MCF 10A (cell line): Measurements from ENCODE around the gene PRPF8. TPM values are rescaled to one million over a fixed set of nuclear protein-coding genes. Genes with fewer than 3 reads are reported as not detected.

Experiments
- BruUV-seq: library from RNA; stranded (reverse); fragments of 400-500 nt; replicated peaks from 2 replicates; lab custom pipeline; 2021; lab: Mats Ljungman, UMichigan
- CTCF ChIA-PET: fragments of 300-600 bp; sonication (Branson Sonifier 250); formaldehyde crosslinking; extraction: SDS; loops from one replicate; lab custom pipeline; 2021; ENCODE audit warnings: antibody characterized with exemption, inconsistent platforms; lab: Yijun Ruan, JAX
- POLR2A ChIA-PET: fragments of 300-600, 350-650 bp; sonication (Branson Sonifier 250); formaldehyde crosslinking; extraction: SDS; loops from one replicate; lab custom pipeline; 2020; ENCODE audit warnings: antibody characterized with exemption, inconsistent platforms; lab: Yijun Ruan, JAX
- DNase-seq: peaks from one replicate; pipeline ENCODE4 v3.0.0-alpha.2; 2018; ENCODE audit not compliant: unreplicated experiment
- H3K27ac Mint-ChIP-seq: one replicate; pipeline ENCODE4 v1.8.0; 2022; ENCODE audit warnings: mild to moderate bottlenecking, low read depth, mixed read lengths; ENCODE audit not compliant: unreplicated experiment
- H3K27me3 Mint-ChIP-seq: one replicate; pipeline ENCODE4 v1.8.0; 2022; ENCODE audit warnings: mixed read lengths; ENCODE audit not compliant: insufficient read depth, unreplicated experiment
- H3K36me3 Mint-ChIP-seq: one replicate; pipeline ENCODE4 v1.8.0; 2022; ENCODE audit warnings: mild to moderate bottlenecking, moderate library complexity, mixed read lengths; ENCODE audit not compliant: insufficient read depth, unreplicated experiment
- H3K4me1 Mint-ChIP-seq: one replicate; pipeline ENCODE4 v1.8.0; 2022; ENCODE audit warnings: mixed read lengths; ENCODE audit not compliant: insufficient read depth, unreplicated experiment
- H3K4me3 Mint-ChIP-seq: one replicate; pipeline ENCODE4 v1.8.0; 2022; ENCODE audit warnings: mild to moderate bottlenecking, moderate library complexity, mixed read lengths; ENCODE audit not compliant: unreplicated experiment
- H3K9me3 Mint-ChIP-seq: one replicate; pipeline ENCODE4 v1.8.0; 2022; ENCODE audit warnings: mixed read lengths; ENCODE audit not compliant: unreplicated experiment
- intact Hi-C: fragments of 100-400 bp; cut with micrococcal nuclease; formaldehyde crosslinking; loops from 2 replicates; pipeline ENCODE4 v1.14.1; 2022
- total RNA-seq: library from RNA; stranded (reverse); gene quantifications from 2 replicates; pipeline ENCODE4 v1.2.3, GENCODE V29; 2022
- TF ChIP-seq, protein P1 (sequence below): fragments of 200-600 bp; IDR thresholded peaks from one replicate; pipeline ENCODE4 v1.8.0; 2022; ENCODE audit warnings: antibody characterized with exemption, mild to moderate bottlenecking; ENCODE audit not compliant: unreplicated experiment

Gene PRPF8
- total RNA-seq, 1 experiment from 2014 or later, result 261 TPM

DNA sequence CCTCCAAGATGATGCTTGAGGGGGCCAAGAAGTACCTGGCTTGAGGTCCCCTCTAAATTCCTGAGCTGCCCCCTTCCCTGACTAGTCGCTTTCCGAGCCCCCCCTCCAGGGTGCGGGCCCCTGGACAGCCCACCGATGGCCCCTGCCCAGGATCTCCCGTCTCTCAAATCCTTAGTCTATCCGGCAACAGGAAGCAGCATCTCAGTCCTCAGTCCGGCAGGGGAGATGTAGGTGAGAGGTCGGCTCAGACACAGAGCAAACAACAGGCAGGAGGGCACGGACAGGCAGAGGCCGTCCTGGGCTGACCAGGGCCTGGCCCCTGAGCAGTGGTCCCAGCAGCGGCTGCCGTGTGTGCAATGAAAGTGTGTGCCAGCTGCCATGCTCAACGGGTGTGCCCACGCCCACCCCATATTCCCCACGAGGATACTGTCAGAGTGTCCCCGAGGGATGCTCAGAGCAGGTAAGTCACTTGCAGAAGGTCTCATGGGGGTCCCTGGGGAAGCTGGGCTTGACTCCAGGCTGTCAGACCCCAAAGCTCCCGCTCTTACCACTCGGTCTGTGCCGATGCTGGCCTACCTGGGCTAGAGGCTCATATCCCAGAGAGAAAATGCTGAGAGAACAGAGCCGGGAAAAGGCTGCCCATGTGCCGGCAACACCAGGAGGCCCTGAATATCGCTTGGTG, 63.3 kb downstream of the PRPF8 start:
- BruUV-seq, result no TSS peak
- Mint-ChIP-seq H3K9me3 (no peaks in the 10 kb centered on the region), H3K27ac (no peak overlapping the region), H3K4me3 (no peak overlapping the region), H3K36me3 (peaks cover 16% of the 10 kb centered on the region), H3K4me1 (peaks cover 8% of the 10 kb centered on the region), H3K27me3 (no peaks in the 10 kb centered on the region)
- intact Hi-C loops, result no loop called here
- DNase-seq, result no peak
- POLR2A ChIA-PET, result interaction anchor here (1.0 to 1.3 kb wide), 2 partner anchors 31 to 60 kb away, joined by 3 to 4 read pairs; no protein-coding TSS in a partner anchor
- TF ChIP-seq, protein P1, sequence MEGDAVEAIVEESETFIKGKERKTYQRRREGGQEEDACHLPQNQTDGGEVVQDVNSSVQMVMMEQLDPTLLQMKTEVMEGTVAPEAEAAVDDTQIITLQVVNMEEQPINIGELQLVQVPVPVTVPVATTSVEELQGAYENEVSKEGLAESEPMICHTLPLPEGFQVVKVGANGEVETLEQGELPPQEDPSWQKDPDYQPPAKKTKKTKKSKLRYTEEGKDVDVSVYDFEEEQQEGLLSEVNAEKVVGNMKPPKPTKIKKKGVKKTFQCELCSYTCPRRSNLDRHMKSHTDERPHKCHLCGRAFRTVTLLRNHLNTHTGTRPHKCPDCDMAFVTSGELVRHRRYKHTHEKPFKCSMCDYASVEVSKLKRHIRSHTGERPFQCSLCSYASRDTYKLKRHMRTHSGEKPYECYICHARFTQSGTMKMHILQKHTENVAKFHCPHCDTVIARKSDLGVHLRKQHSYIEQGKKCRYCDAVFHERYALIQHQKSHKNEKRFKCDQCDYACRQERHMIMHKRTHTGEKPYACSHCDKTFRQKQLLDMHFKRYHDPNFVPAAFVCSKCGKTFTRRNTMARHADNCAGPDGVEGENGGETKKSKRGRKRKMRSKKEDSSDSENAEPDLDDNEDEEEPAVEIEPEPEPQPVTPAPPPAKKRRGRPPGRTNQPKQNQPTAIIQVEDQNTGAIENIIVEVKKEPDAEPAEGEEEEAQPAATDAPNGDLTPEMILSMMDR, result no peak
- CTCF ChIA-PET, result interaction anchor here (0.9 kb wide), 1 partner anchor 47 kb away, joined by 4 read pairs; no protein-coding TSS in a partner anchor

DNA sequence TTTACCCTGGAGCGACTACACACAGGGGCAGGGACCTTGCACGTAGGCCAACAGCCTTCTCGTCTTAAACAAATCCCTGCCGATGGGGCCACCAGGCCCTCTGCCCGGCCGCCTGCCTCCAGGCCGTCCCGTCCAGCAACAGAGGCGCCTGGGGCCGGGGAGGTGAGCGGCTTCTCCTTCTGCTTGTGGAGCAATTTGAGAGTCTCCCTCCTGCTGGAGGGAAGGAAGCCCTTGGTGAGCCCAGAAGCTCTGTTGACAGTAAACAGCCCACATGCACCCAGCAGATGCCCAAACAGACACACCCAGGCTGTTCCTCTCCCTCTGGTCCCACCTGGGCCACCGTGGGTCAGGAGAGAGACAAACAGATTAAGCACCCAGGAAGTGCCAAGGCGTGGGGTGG, 64.2 kb downstream of the PRPF8 start:
- TF ChIP-seq, protein P1, result no peak
- BruUV-seq, result no TSS peak
- ChIA-PET CTCF (no interaction called here), POLR2A (no interaction called here)
- H3K36me3 Mint-ChIP-seq, result peaks cover 10% of the 10 kb centered on the region
- H3K4me3 Mint-ChIP-seq, result no peak overlapping the region
- no peaks in the 10 kb centered on the region for H3K4me1 Mint-ChIP-seq
- no peak for DNase-seq
- intact Hi-C loops, result no loop called here
- no peak overlapping the region for H3K27ac Mint-ChIP-seq
- H3K27me3 Mint-ChIP-seq, result no peaks in the 10 kb centered on the region
- no peaks in the 10 kb centered on the region for H3K9me3 Mint-ChIP-seq

DNA sequence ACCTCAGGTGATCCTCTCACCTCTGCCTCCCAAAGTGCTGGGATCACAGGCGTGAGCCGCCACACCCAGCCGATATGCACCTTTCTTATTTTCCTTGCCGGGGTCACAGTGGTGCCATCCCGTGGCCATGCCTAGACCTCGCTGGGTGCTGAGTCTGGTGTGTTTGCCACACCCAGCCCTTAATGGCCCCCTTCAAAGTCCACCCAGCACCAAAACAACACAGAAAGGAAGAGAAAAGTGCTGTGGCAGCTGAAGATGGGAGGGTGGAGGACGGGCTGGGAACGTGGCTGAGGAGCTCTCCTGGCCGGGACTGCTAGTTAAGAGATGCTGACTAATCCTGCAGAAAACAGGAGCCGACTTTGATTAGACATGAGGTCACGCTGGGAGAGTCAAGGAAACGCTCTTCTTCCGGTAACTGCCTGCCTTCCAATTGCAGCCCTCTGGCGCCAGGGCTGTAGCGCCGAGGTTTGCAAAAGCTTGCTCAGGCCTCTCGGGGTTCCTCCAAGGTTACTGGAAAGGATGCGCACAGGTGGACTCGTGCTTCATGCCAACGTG, 67.0 kb downstream of the PRPF8 start:
- peak; percentile 56 for DNase-seq
- no TSS peak for BruUV-seq
- Mint-ChIP-seq H3K4me3 (no peak overlapping the region), H3K4me1 (no peaks in the 10 kb centered on the region), H3K36me3 (peaks cover 6% of the 10 kb centered on the region), H3K27me3 (no peaks in the 10 kb centered on the region), H3K9me3 (no peaks in the 10 kb centered on the region), H3K27ac (no peak overlapping the region)
- ChIA-PET CTCF (interaction anchor here (0.5 to 1.1 kb wide), 4 partner anchors 11 to 254 kb away, joined by 3 to 5 read pairs (median 4); no protein-coding TSS in a partner anchor), POLR2A (interaction anchor here (0.7 to 1.0 kb wide), 2 partner anchors 7 to 12 kb away, joined by 3 read pairs; no protein-coding TSS in a partner anchor)
- intact Hi-C loops, result no loop called here
- TF ChIP-seq, protein P1, result no peak

DNA sequence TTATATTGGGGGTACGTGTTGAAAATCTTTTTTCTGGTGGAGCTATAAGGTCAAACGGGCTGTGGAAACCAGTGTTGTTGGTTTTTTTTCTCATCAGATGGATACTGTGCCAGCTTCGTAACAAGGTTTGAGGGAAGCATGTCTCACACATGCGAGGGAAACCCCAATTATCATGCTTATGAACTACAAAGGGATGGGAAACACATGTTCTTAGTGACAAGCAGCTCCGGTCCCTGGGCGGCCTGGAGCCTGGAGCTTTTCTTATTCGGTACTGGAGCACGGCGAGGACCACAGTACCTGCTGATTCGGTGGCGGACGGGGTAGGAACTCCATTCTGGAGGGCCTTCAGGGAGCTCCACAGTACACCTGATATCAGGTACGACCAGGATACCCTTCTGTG, 68.6 kb downstream of the PRPF8 start:
- no TSS peak for BruUV-seq
- intact Hi-C loops, result no loop called here

More for the DNA sequence above, 68.6 kb downstream of the PRPF8 start:
- DNase-seq, result no peak
- Mint-ChIP-seq H3K27me3 (no peaks in the 10 kb centered on the region), H3K4me1 (no peaks in the 10 kb centered on the region), H3K9me3 (no peaks in the 10 kb centered on the region), H3K27ac (no peak overlapping the region), H3K36me3 (peaks cover 6% of the 10 kb centered on the region), H3K4me3 (no peak overlapping the region)
- ChIA-PET CTCF (interaction anchor here (0.6 to 1.4 kb wide), 2 partner anchors 14 to 153 kb away, joined by 3 to 4 read pairs; no protein-coding TSS in a partner anchor), POLR2A (interaction anchor here (1.3 kb wide), 1 partner anchor 9 kb away, joined by 3 read pairs; no protein-coding TSS in a partner anchor)
- TF ChIP-seq, protein P1, result no peak
